LoVo (cell line): ENCODE measurements around the gene CBFB.
A peak's percentile ranks its signal among the peaks of the same experiment; 100 is the strongest.
"Not testable (repeated sequence)": the region's sequence is repeated elsewhere in the genome, so short reads cannot be mapped to it uniquely, and the experiment has no call there.

Source experiments
- DNase-seq: peaks from one replicate; pipeline ENCODE4 v3.0.0-alpha.2; 2016; ENCODE audit warnings: low spot score

The CBFB gene

GRCh38 chr16:67028696-67029253 is at the start of gene CBFB:
CBFB (plus strand) TSS chr16:67029149; CDS start chr16:67029408, 259 bp downstream.
- peak; percentile 92 for DNase-seq

GRCh38 chr16:66983033-66983432 is 45.9 kb upstream of the CBFB start:
- DNase-seq = no peak

- DNase-seq = no peak
These were observed 44.0 kb upstream of the CBFB start for GRCh38 chr16:66984892-66985311.

- DNase-seq = no peak
These were observed 42.4 kb upstream of the CBFB start for GRCh38 chr16:66986559-66986958.

- no peak for DNase-seq
These were observed 40.7 kb upstream of the CBFB start, which contains the start of gene CES4A for GRCh38 chr16:66988197-66988788. CES4A (plus strand) TSS chr16:66988589; CDS start chr16:66988773, 184 bp downstream.

GRCh38 chr16:66991545-66992077 is 37.3 kb upstream of the CBFB start:
- no peak for DNase-seq

GRCh38 chr16:66993558-66993957 is 35.4 kb upstream of the CBFB start:
- not testable (repeated sequence) for DNase-seq

GRCh38 chr16:66996324-66996982 is 32.5 kb upstream of the CBFB start:
- DNase-seq = no peak

- no peak for DNase-seq
These were observed 32.0 kb upstream of the CBFB start for GRCh38 chr16:66996983-66997358.

GRCh38 chr16:67000384-67001351 is 28.3 kb upstream of the CBFB start:
- DNase-seq = peak; percentile 36

GRCh38 chr16:67001726-67002125 is 27.2 kb upstream of the CBFB start:
- no peak for DNase-seq

- no peak for DNase-seq
These were observed 21.9 kb upstream of the CBFB start for GRCh38 chr16:67006930-67007658.

GRCh38 chr16:67009158-67009557 is 19.8 kb upstream of the CBFB start:
- no peak for DNase-seq

GRCh38 chr16:67011274-67011673 is 17.7 kb upstream of the CBFB start:
- no peak for DNase-seq

- DNase-seq = no peak
These were observed 15.6 kb upstream of the CBFB start for GRCh38 chr16:67013233-67013822.

- no peak for DNase-seq
These were observed 14.9 kb upstream of the CBFB start for GRCh38 chr16:67013823-67014633.

- DNase-seq = no peak
These were observed 14.2 kb upstream of the CBFB start for GRCh38 chr16:67014634-67015312.

- DNase-seq = no peak
These were observed 13.6 kb upstream of the CBFB start for GRCh38 chr16:67015313-67015731.

GRCh38 chr16:67016143-67016542 is 12.8 kb upstream of the CBFB start:
- no peak for DNase-seq
